Epithelial cell of proximal tubule (primary cell): ENCODE data around the gene FOXR1. TPM values are rescaled to one million over a fixed set of nuclear protein-coding genes. Genes with fewer than 3 reads are reported as not detected.

Experiments
- DNase-seq: peaks from one replicate; pipeline ENCODE4 v3.0.0-alpha.2; 2011; ENCODE audit warnings: low read depth
- H3K4me3 ChIP-seq: 2 replicates; pipeline ENCODE4 v1.5.1; 2011; ENCODE audit warnings: low read depth, mild to moderate bottlenecking, low read length
- CTCF ChIP-seq: conservative IDR thresholded peaks from 2 replicates; pipeline ENCODE4 v1.5.1; 2012; ENCODE audit warnings: low read depth, mild to moderate bottlenecking, low read length
- total RNA-seq: library from RNA; depleted of rRNA; stranded (reverse); fragments of >200 nt; gene quantifications from 2 replicates; pipeline ENCODE4 v1.2.3, GENCODE V29; 2015

FOXR1 gene
- total RNA-seq, 1 donor from 2014 or later = not detected

- no peak overlapping the region for H3K4me3 ChIP-seq
- no peak for TF ChIP-seq CTCF
- no peak for DNase-seq
These were observed 38.1 kb upstream of the FOXR1 start for GRCh38 chr11:118933486-118933885.

GRCh38 chr11:118935376-118935775, 36.2 kb upstream of the FOXR1 start:
- no peak for TF ChIP-seq CTCF
- H3K4me3 ChIP-seq = no peak overlapping the region
- no peak for DNase-seq

GRCh38 chr11:118938491-118939403, 32.8 kb upstream of the FOXR1 start:
- peak; percentile 71 for DNase-seq

GRCh38 chr11:118939404-118939915, 32.1 kb upstream of the FOXR1 start:
- TF ChIP-seq CTCF = no peak
- DNase-seq = no peak
- no peak overlapping the region for H3K4me3 ChIP-seq

More at GRCh38 chr11:118938491-118939403, 32.8 kb upstream of the FOXR1 start:
- no peak overlapping the region for H3K4me3 ChIP-seq
- no peak for TF ChIP-seq CTCF

- DNase-seq = no peak
- H3K4me3 ChIP-seq = no peak overlapping the region
- no peak for TF ChIP-seq CTCF
These were observed 31.5 kb upstream of the FOXR1 start for GRCh38 chr11:118939953-118940598.

- no peak for DNase-seq
- H3K4me3 ChIP-seq = no peak overlapping the region
- TF ChIP-seq CTCF = no peak
These were observed 24.5 kb upstream of the FOXR1 start for GRCh38 chr11:118947091-118947490.
